AG04450 (cell line): ENCODE data around the gene HCFC1. TPM values are rescaled to one million over a fixed set of nuclear protein-coding genes. Genes with fewer than 3 reads are reported as not detected.

ENCODE experiments used
- CTCF ChIA-PET: fragments of 300-600, 350-600 bp; formaldehyde crosslinking; extraction: SDS; loops from one replicate; lab custom pipeline; 2022; ENCODE audit warnings: antibody characterized with exemption, inconsistent platforms; lab: Charles Lee
- POLR2A ChIA-PET: fragments of 350-600 bp; formaldehyde crosslinking; extraction: SDS; loops from one replicate; lab custom pipeline; 2021; ENCODE audit warnings: antibody characterized with exemption, inconsistent platforms; lab: Yijun Ruan, JAX
- DNase-seq: peaks from one replicate; pipeline ENCODE4 v3.0.0-alpha.2; 2011; ENCODE audit warnings: low read depth, low spot score
- H3K27ac ChIP-seq: one replicate; pipeline ENCODE4 v1.5.1; 2012; ENCODE audit warnings: low read depth, low read length, control low read depth
- H3K27me3 ChIP-seq: one replicate; pipeline ENCODE4 v1.6.0; 2012; ENCODE audit warnings: low read length; ENCODE audit not compliant: control insufficient read depth, insufficient read depth
- H3K4me3 ChIP-seq: 2 replicates; pipeline ENCODE4 v1.5.1; 2011; ENCODE audit warnings: mild to moderate bottlenecking, low read depth, low read length, control low read depth
- H3K9me3 ChIP-seq: 2 replicates; pipeline ENCODE4 v1.5.1; 2012; ENCODE audit warnings: low read length; ENCODE audit not compliant: control insufficient read depth, insufficient read depth
- CTCF ChIP-seq: IDR thresholded peaks from 2 replicates; pipeline ENCODE4 v1.5.1; 2011; ENCODE audit warnings: low read depth, low read length, control low read depth, inconsistent platforms
- polyA plus RNA-seq: library from polyadenylated mRNA; depleted of rRNA; stranded (reverse); fragments of >200 nt; gene quantifications from 2 replicates; pipeline ENCODE4 v1.2.3, GENCODE V29; 2011; rRNA removed
- small RNA-seq: library from RNA; depleted of rRNA; stranded (forward); fragments of <200 nt; gene quantifications from one replicate; pipeline ENCODE3, GENCODE V24; 2012; ENCODE audit warnings: low read depth; ENCODE audit not compliant: insufficient read length

The HCFC1 gene
- polyA plus RNA-seq, 1 experiment: 2.7 TPM

GRCh38 chrX:153901753-153902140, 69.9 kb downstream of the HCFC1 start:
- Histone ChIP-seq H3K9me3 (no peaks in the 10 kb centered on the region), H3K27ac (no peak overlapping the region), H3K4me3 (no peak overlapping the region), H3K27me3 (peaks cover 2% of the 10 kb centered on the region)
- POLR2A ChIA-PET: no interaction called here
- TF ChIP-seq CTCF: no peak
- DNase-seq: no peak
- CTCF ChIA-PET: no interaction called here

- ChIA-PET POLR2A (interaction anchor here (0.7 kb wide), 2 partner anchors 55 to 191 kb away, joined by 3 read pairs; no protein-coding TSS in a partner anchor), CTCF (no interaction called here)
- Histone ChIP-seq H3K27ac (peak overlapping the region; percentile 11), H3K27me3 (peaks cover 2% of the 10 kb centered on the region), H3K4me3 (no peak overlapping the region), H3K9me3 (no peaks in the 10 kb centered on the region)
- no peak for TF ChIP-seq CTCF
- DNase-seq: peak; percentile 60
These were observed 70.5 kb downstream of the HCFC1 start for GRCh38 chrX:153900831-153901752.

GRCh38 chrX:153897899-153898298, 73.7 kb downstream of the HCFC1 start:
- Histone ChIP-seq H3K9me3 (no peaks in the 10 kb centered on the region), H3K27me3 (peaks cover 2% of the 10 kb centered on the region), H3K27ac (no peak overlapping the region), H3K4me3 (no peak overlapping the region)
- no peak for TF ChIP-seq CTCF
- ChIA-PET POLR2A (interaction anchor here (0.6 kb wide), 1 partner anchor 95 kb away, joined by 3 read pairs; no protein-coding TSS in a partner anchor), CTCF (no interaction called here)
- DNase-seq: no peak

Small RNA genes lying within 50 kb of the gene (small RNA-seq; reads per million reads assigned to genes)
- gene MIR3202-1: not detected

Other genes with a start within 250 kb of the HCFC1 start
- gene BCAP31, start 247.4 kb downstream of the HCFC1 start, polyA plus RNA-seq: 108 and 114 TPM in 2 replicates
- gene ABCD1, start 247.0 kb downstream of the HCFC1 start, polyA plus RNA-seq: 4.2 and 5.8 TPM in 2 replicates
- 4.6 and 5.5 TPM in 2 replicates for gene PLXNB3, start 207.6 kb downstream of the HCFC1 start, polyA plus RNA-seq
- gene SRPK3, start 190.8 kb downstream of the HCFC1 start, polyA plus RNA-seq: 0.27 and 0.51 TPM in 2 replicates
- 42.8 and 60.7 TPM in 2 replicates for gene IDH3G, start 177.4 kb downstream of the HCFC1 start, polyA plus RNA-seq
- 277 and 363 TPM in 2 replicates for gene SSR4, start 177.2 kb downstream of the HCFC1 start, polyA plus RNA-seq
- 0.04 and 0.29 TPM in 2 replicates for gene PDZD4, start 141.3 kb downstream of the HCFC1 start, polyA plus RNA-seq
- gene L1CAM, start 85.6 kb downstream of the HCFC1 start, polyA plus RNA-seq: 0.06 and 0.10 TPM in 2 replicates
- gene AVPR2, start 67.1 kb downstream of the HCFC1 start, polyA plus RNA-seq: not detected in 2 replicates
- 0.12 and 0.16 TPM in 2 replicates for gene ARHGAP4, start 45.6 kb downstream of the HCFC1 start, polyA plus RNA-seq
- gene NAA10, start 36.8 kb downstream of the HCFC1 start, polyA plus RNA-seq: 42.9 and 63.4 TPM in 2 replicates
- 0.14 and 0.16 TPM in 2 replicates for gene RENBP, start 27.2 kb downstream of the HCFC1 start, polyA plus RNA-seq
- gene TMEM187, start 936 bp upstream of the HCFC1 start, polyA plus RNA-seq: 3.2 and 3.9 TPM in 2 replicates
- 31.6 and 36.7 TPM in 2 replicates for gene IRAK1, start 48.1 kb upstream of the HCFC1 start, polyA plus RNA-seq
- 12.4 and 12.8 TPM in 2 replicates for gene MECP2, start 125.9 kb upstream of the HCFC1 start, polyA plus RNA-seq
- not detected in 2 replicates for gene OPN1LW, start 172.4 kb upstream of the HCFC1 start, polyA plus RNA-seq
- gene OPN1MW, start 210.8 kb upstream of the HCFC1 start, polyA plus RNA-seq: not detected in 2 replicates
- not detected in 2 replicates for gene OPN1MW2, start 247.9 kb upstream of the HCFC1 start, polyA plus RNA-seq